Measurements from ENCODE around the gene HOXD12. TPM values are rescaled to one million over a fixed set of nuclear protein-coding genes. Genes with fewer than 3 reads are reported as not detected.

Gene HOXD12
- total RNA-seq, 1 experiment from 2014 or later: 0.27 TPM

- Histone ChIP-seq H3K4me1 (ENCODE audit: control insufficient read depth in 1 of 2, insufficient read depth in 2 of 2, low read length in 2 of 2) (no peaks in the 10 kb centered on the region), H3K27ac (ENCODE audit: low read depth, low read length) (no peak overlapping the region), H3K4me3 (replicated peaks in 1 of 2; ENCODE audit: low read depth in 1 of 2, low read length in 2 of 2) (no peak overlapping the region), H3K9me2 (ENCODE audit: insufficient read depth) (no peaks in the 10 kb centered on the region), H4K20me1 (ENCODE audit: insufficient read depth) (no peaks in the 10 kb centered on the region), H2AFZ (ENCODE audit: low read depth, low read length, poor library complexity, severe bottlenecking) (no peak overlapping the region), H3K4me2 (ENCODE audit: low read length) (no peak overlapping the region), H3K9ac (ENCODE audit: low read length) (no peak overlapping the region), H3K27me3 (ENCODE audit: insufficient read depth, low read length) (no peaks in the 10 kb centered on the region), H3K79me2 (ENCODE audit: insufficient read depth, low read length) (no peaks in the 10 kb centered on the region), H3K9me3 (ENCODE audit: control insufficient read depth in 1 of 2, insufficient read depth in 1 of 2, low read depth in 1 of 2, low read length in 2 of 2) (no peaks in the 10 kb centered on the region; a peak in 1 of 4 replicates), H3K36me3 (ENCODE audit: control insufficient read depth in 1 of 2, insufficient read depth in 2 of 2, low read length in 2 of 2) (no peaks in the 10 kb centered on the region)
- ChIA-PET POLR2A (no interaction called here), RAD21 (ENCODE audit: low non-redundant PET in 1 of 2, low total read pairs in 2 of 2, uncharacterized antibody in 2 of 2, unreplicated experiment in 2 of 2) (no interaction called here), CTCF (no interaction called here)
- DNase-seq (ENCODE audit: low read depth, low spot score): no peak
- intact Hi-C loops (cut with micrococcal nuclease): loop anchor here (2.0 to 5.0 kb wide), 3 partner anchors 397 to 1050 kb away; no protein-coding TSS in a partner anchor
- no TSS peak for BruUV-seq (replicated peaks)
- ATAC-seq: no peak
- TF ChIP-seq ATF3 (IDR thresholded peaks at IDR 0.05) (no peak), TCF7L2 (IDR thresholded peaks at IDR 0.05; ENCODE audit: borderline replicate concordance, extremely low read depth, insufficient read depth, insufficient read length) (no peak), SIN3A (IDR thresholded peaks at IDR 0.05; ENCODE audit: low read depth) (no peak), JUND (IDR thresholded peaks at IDR 0.05) (no peak), ZNF274 (IDR thresholded peaks at IDR 0.05; ENCODE audit: low read depth, low read length) (no peak), ZFX (IDR thresholded peaks at IDR 0.05) (no peak), EZH2 (IDR thresholded peaks at IDR 0.05) (no peak), MAX (IDR thresholded peaks at IDR 0.05) (no peak), POLR2AphosphoS5 (IDR thresholded peaks at IDR 0.05; ENCODE audit: low read depth, low read length) (no peak), SRF (IDR thresholded peaks at IDR 0.05; ENCODE audit: low read depth) (no peak), ZBTB33 (IDR thresholded peaks at IDR 0.05; ENCODE audit: extremely low read depth, insufficient replicate concordance, low read length) (no peak), SP1 (IDR thresholded peaks at IDR 0.05; ENCODE audit: low read depth) (no peak), REST (IDR thresholded peaks at IDR 0.05; ENCODE audit: low read depth) (no peak), POLR2A (IDR thresholded peaks at IDR 0.05; ENCODE audit: borderline replicate concordance, extremely low read depth, insufficient read depth, insufficient read length) (no peak), EZH2phosphoT487 (IDR thresholded peaks at IDR 0.05; ENCODE audit: borderline replicate concordance) (no peak), YY1 (IDR thresholded peaks at IDR 0.05; ENCODE audit: extremely low read depth, insufficient replicate concordance, low read depth, low read length) (no peak)
Measured at GRCh38 chr2:176087330-176088047, 12.1 kb upstream of the HOXD12 start.

Data from HCT116 (cell line).